Endodermal cell (in vitro differentiated cells): ENCODE results near the gene CBLC. TPM values are rescaled to one million over a fixed set of nuclear protein-coding genes. Genes with fewer than 3 reads are reported as not detected.

Source experiments
- DNase-seq: peaks from one replicate; pipeline ENCODE4 v3.0.0-alpha.2; 2017
- H3K27ac ChIP-seq: 2 replicates; pipeline ENCODE4 v1.5.1; 2013; ENCODE audit warnings: mild to moderate bottlenecking, low read depth, low read length, moderate library complexity
- H3K27me3 ChIP-seq: 2 replicates; pipeline ENCODE4 v1.6.1; 2013; ENCODE audit warnings: mild to moderate bottlenecking, low read length, moderate library complexity; ENCODE audit not compliant: insufficient read depth, control insufficient read depth, poor library complexity, severe bottlenecking
- H3K36me3 ChIP-seq: 2 replicates; pipeline ENCODE4 v1.7.0; 2013; ENCODE audit warnings: mild to moderate bottlenecking, low read length, moderate library complexity; ENCODE audit not compliant: control insufficient read depth, insufficient read depth
- H3K4me1 ChIP-seq: one replicate; pipeline ENCODE4 v1.7.0; 2013; ENCODE audit warnings: low read length; ENCODE audit not compliant: control insufficient read depth, insufficient read depth
- H3K4me3 ChIP-seq: 2 replicates; pipeline ENCODE4 v1.5.1; 2013; ENCODE audit warnings: mild to moderate bottlenecking, low read length, moderate library complexity
- H3K9ac ChIP-seq: 2 replicates; pipeline ENCODE4 v1.6.1; 2013; ENCODE audit warnings: mild to moderate bottlenecking, low read length, moderate library complexity; ENCODE audit not compliant: poor library complexity, severe bottlenecking; ENCODE audit errors: extremely low read depth
- H3K9me3 ChIP-seq: 2 replicates; pipeline ENCODE4 v1.6.1; 2013; ENCODE audit warnings: mild to moderate bottlenecking, low read length, moderate library complexity; ENCODE audit not compliant: control insufficient read depth
- H3K27ac Mint-ChIP-seq: 2 replicates; pipeline ENCODE4 v1.8.0; 2020; ENCODE audit warnings: mixed read lengths
- H3K27me3 Mint-ChIP-seq: 2 replicates; pipeline ENCODE4 v1.8.0; 2021; ENCODE audit warnings: mild to moderate bottlenecking, mixed read lengths; ENCODE audit not compliant: insufficient read depth
- H3K36me3 Mint-ChIP-seq: 2 replicates; pipeline ENCODE4 v1.8.0; 2020; ENCODE audit warnings: low read depth, mixed read lengths
- H3K4me1 Mint-ChIP-seq: 2 replicates; pipeline ENCODE4 v1.8.0; 2020; ENCODE audit warnings: mixed read lengths
- H3K4me3 Mint-ChIP-seq: 2 replicates; pipeline ENCODE4 v1.8.0; 2020; ENCODE audit warnings: mild to moderate bottlenecking, moderate library complexity, mixed read lengths
- H3K9me3 Mint-ChIP-seq: 2 replicates; pipeline ENCODE4 v1.8.0; 2020; ENCODE audit warnings: mild to moderate bottlenecking, mixed read lengths
- WGBS, 2 experiments: methylation state at CpG; one replicate each; pipeline versions ENCODE4 v1.1.5 to v1.1.7; 2013; ENCODE audit warnings: missing lambda C conversion rate in 2 of 2, mixed read lengths in 1 of 2; ENCODE audit not compliant: insufficient coverage in 1 of 2, insufficient read length in 1 of 2; 5-methylcytosine and 5-hydroxymethylcytosine counted together
- total RNA-seq, 2 donors: library from RNA; stranded (reverse); fragmentation: NEBNext Ultra II Directional in 1 of 2; extraction: Animal tissue kit (Norgen Biotek cat#: 25700) in 1 of 2; gene quantifications; 2 replicates in 1 of 2; 3 replicates in 1 of 2; pipeline ENCODE4 v1.2.1, GENCODE V29; 2021
- TF ChIP-seq, protein P1 (sequence below): fragments of 200-600 bp; sonication (generic); conservative IDR thresholded peaks from 2 replicates; pipeline ENCODE4 v1.5.0; 2021; ENCODE audit warnings: antibody characterized with exemption, mild to moderate bottlenecking

CBLC gene
- total RNA-seq, 2 donors from 2014 or later: 6.6 to 15.5 TPM

DNA sequence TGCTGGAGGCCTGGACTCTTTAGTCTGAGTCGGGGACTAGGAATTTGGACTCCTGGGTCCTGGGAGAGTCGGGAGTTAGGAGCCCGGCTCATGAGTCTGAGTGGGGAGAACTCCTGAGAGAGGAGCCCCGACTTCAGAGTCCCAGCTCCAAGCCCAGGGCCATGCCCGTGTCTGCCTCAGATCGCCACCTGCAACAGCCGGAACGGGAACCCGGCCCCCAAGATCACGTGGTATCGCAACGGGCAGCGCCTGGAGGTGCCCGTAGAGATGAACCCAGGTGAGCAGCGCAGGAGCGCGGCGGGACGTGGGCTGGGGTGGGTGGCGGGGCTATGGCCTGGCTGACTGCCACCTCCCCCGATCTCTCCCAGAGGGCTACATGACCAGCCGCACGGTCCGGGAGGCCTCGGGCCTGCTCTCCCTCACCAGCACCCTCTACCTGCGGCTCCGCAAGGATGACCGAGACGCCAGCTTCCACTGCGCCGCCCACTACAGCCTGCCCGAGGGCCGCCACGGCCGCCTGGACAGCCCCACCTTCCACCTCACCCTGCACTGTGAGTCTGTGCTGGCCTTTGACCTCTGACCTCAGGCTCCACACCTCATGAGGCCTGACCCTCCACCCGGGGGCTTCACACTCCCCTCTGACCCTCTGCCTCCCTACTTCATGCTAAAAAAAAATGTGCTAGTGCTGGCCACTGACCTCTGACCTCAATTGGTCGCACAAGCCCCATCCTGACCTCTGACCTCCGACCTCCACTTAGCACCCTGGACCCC is 35.6 kb downstream of the CBLC start:
- 92% methylated on average over 23 to 38 of the region's 38 CpGs for WGBS, 2 experiments
- TF ChIP-seq, protein P1, sequence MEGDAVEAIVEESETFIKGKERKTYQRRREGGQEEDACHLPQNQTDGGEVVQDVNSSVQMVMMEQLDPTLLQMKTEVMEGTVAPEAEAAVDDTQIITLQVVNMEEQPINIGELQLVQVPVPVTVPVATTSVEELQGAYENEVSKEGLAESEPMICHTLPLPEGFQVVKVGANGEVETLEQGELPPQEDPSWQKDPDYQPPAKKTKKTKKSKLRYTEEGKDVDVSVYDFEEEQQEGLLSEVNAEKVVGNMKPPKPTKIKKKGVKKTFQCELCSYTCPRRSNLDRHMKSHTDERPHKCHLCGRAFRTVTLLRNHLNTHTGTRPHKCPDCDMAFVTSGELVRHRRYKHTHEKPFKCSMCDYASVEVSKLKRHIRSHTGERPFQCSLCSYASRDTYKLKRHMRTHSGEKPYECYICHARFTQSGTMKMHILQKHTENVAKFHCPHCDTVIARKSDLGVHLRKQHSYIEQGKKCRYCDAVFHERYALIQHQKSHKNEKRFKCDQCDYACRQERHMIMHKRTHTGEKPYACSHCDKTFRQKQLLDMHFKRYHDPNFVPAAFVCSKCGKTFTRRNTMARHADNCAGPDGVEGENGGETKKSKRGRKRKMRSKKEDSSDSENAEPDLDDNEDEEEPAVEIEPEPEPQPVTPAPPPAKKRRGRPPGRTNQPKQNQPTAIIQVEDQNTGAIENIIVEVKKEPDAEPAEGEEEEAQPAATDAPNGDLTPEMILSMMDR: peak; percentile 61
- DNase-seq: peak; percentile 76
- Mint-ChIP-seq H3K27ac (no peak overlapping the region), H3K9me3 (no peaks in the 10 kb centered on the region), H3K36me3 (peaks cover 29% of the 10 kb centered on the region), H3K27me3 (peaks cover 7% of the 10 kb centered on the region), H3K4me3 (no peak overlapping the region), H3K4me1 (peaks cover 12% of the 10 kb centered on the region)
- Histone ChIP-seq H3K27me3 (no peaks in the 10 kb centered on the region), H3K9ac (no peak overlapping the region), H3K36me3 (no peaks in the 10 kb centered on the region), H3K9me3 (no peaks in the 10 kb centered on the region), H3K27ac (no peak overlapping the region), H3K4me1 (peaks cover 4% of the 10 kb centered on the region), H3K4me3 (no peak overlapping the region)

DNA sequence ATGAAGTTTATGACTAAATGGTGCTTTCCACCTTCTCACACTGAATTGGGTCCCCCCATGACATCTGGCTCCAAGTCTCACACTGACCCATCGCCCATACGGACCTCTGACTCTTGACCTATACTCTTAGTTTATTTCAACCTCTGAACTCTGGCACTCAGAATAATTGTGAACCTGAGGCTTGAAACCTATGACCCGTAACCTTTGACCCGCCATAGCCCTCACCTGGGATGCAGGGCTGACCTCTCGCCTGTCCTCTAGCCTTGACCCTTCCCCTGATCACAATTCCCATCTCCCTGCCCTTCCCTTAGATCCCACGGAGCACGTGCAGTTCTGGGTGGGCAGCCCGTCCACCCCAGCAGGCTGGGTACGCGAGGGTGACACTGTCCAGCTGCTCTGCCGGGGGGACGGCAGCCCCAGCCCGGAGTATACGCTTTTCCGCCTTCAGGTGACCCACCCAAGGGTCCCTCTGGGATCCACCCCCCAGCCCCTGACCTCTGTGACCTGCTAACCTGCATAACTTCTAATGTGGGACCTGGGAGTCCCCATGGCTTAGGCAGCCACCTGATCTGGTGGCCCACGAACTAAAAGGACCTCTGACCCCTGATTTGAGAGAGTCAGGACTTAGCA is 36.3 kb downstream of the CBLC start:
- Mint-ChIP-seq H3K27ac (no peak overlapping the region), H3K27me3 (peaks cover 7% of the 10 kb centered on the region), H3K4me1 (peaks cover 9% of the 10 kb centered on the region), H3K9me3 (no peaks in the 10 kb centered on the region), H3K36me3 (peaks cover 31% of the 10 kb centered on the region), H3K4me3 (no peak overlapping the region)
- Histone ChIP-seq H3K4me1 (no peaks in the 10 kb centered on the region), H3K9me3 (no peaks in the 10 kb centered on the region), H3K27me3 (no peaks in the 10 kb centered on the region), H3K4me3 (no peak overlapping the region), H3K27ac (no peak overlapping the region), H3K36me3 (no peaks in the 10 kb centered on the region), H3K9ac (no peak overlapping the region)
- no peak for DNase-seq
- TF ChIP-seq, protein P1: no peak
- WGBS, 2 experiments: 90 to 93% methylated on average over 8 to 16 of the region's 16 CpGs

DNA sequence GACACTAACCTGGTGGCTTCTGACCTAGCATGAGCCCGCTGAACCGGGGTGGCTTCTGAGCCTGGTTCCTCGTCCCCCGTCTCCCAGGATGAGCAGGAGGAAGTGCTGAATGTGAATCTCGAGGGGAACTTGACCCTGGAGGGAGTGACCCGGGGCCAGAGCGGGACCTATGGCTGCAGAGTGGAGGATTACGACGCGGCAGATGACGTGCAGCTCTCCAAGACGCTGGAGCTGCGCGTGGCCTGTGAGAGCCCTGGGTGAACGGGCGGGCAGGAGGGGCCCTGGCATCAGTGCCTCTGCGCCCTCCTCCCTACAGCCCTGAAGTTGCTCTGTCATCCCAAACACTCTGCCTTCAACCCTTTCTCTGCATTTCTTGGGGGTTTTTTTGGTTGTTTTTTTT is 36.8 kb downstream of the CBLC start:
- H3K9ac ChIP-seq: no peak overlapping the region
- WGBS, 2 experiments: 93 to 94% methylated on average over 9 to 16 of the region's 17 CpGs
- no peak overlapping the region for H3K27ac ChIP-seq
- Mint-ChIP-seq H3K4me1 (peaks cover 7% of the 10 kb centered on the region), H3K4me3 (no peak overlapping the region), H3K9me3 (no peaks in the 10 kb centered on the region), H3K36me3 (peaks cover 34% of the 10 kb centered on the region), H3K27me3 (peaks cover 5% of the 10 kb centered on the region), H3K27ac (no peak overlapping the region)
- no peaks in the 10 kb centered on the region for H3K9me3 ChIP-seq
- no peaks in the 10 kb centered on the region for H3K36me3 ChIP-seq
- H3K4me3 ChIP-seq: no peak overlapping the region
- H3K4me1 ChIP-seq: no peaks in the 10 kb centered on the region
- TF ChIP-seq, protein P1: no peak
- no peaks in the 10 kb centered on the region for H3K27me3 ChIP-seq
- DNase-seq: no peak
